Calu3 (cell line): ENCODE data around the gene RPH3AL. TPM values are rescaled to one million over a fixed set of nuclear protein-coding genes. Genes with fewer than 3 reads are reported as not detected.

Experiments used
- BruUV-seq: library from RNA; stranded (reverse); fragments of 400-500 nt; replicated peaks from 2 replicates; lab custom pipeline; 2021; lab: Mats Ljungman, UMichigan
- CTCF ChIA-PET: fragments of 300-600 bp; sonication (Branson Sonifier 250); formaldehyde crosslinking; loops from one replicate; lab custom pipeline; 2022; ENCODE audit warnings: antibody characterized with exemption; lab: Charles Lee
- DNase-seq: peaks from one replicate; pipeline ENCODE4 v3.0.0; 2022
- H3K27ac Mint-ChIP-seq: one replicate; pipeline ENCODE4 v1.8.0; 2022; ENCODE audit warnings: mixed read lengths; ENCODE audit not compliant: unreplicated experiment
- H3K27me3 Mint-ChIP-seq: one replicate; pipeline ENCODE4 v1.8.0; 2022; ENCODE audit warnings: mixed read lengths; ENCODE audit not compliant: unreplicated experiment
- H3K36me3 Mint-ChIP-seq: one replicate; pipeline ENCODE4 v1.8.0; 2022; ENCODE audit warnings: mild to moderate bottlenecking, moderate library complexity, mixed read lengths; ENCODE audit not compliant: insufficient read depth, unreplicated experiment
- H3K4me1 Mint-ChIP-seq: one replicate; pipeline ENCODE4 v1.8.0; 2022; ENCODE audit warnings: mild to moderate bottlenecking, low read depth, mixed read lengths; ENCODE audit not compliant: unreplicated experiment
- H3K4me3 Mint-ChIP-seq: one replicate; pipeline ENCODE4 v1.8.0; 2022; ENCODE audit warnings: mild to moderate bottlenecking, low read depth, moderate library complexity, mixed read lengths; ENCODE audit not compliant: unreplicated experiment
- H3K9me3 Mint-ChIP-seq: one replicate; pipeline ENCODE4 v1.8.0; 2022; ENCODE audit warnings: low read depth, mixed read lengths; ENCODE audit not compliant: unreplicated experiment
- CTCF ChIP-seq: fragments of 200-600 bp; IDR thresholded peaks from one replicate; pipeline ENCODE4 v1.8.0; 2022; ENCODE audit warnings: antibody characterized with exemption; ENCODE audit not compliant: unreplicated experiment
- intact Hi-C: fragments of 100-400 bp; cut with micrococcal nuclease; formaldehyde crosslinking; loops from one replicate; pipeline ENCODE4 v1.10.0; 2022; ENCODE audit not compliant: unreplicated experiment
- total RNA-seq: library from RNA; stranded (reverse); gene quantifications from 2 replicates; pipeline ENCODE4 v1.2.3, GENCODE V29; 2022

The RPH3AL gene
- total RNA-seq, 1 experiment from 2014 or later, result 14.1 TPM

GRCh38 chr17:269616-270514 lies 82.7 kb downstream of the RPH3AL start:
- no peak for DNase-seq
- no peaks in the 10 kb centered on the region for H3K36me3 Mint-ChIP-seq
- intact Hi-C loops, result no loop called here
- BruUV-seq, result no TSS peak
- H3K27ac Mint-ChIP-seq, result no peak overlapping the region
- H3K4me1 Mint-ChIP-seq, result no peaks in the 10 kb centered on the region
- no peaks in the 10 kb centered on the region for H3K9me3 Mint-ChIP-seq
- no peaks in the 10 kb centered on the region for H3K27me3 Mint-ChIP-seq
- CTCF ChIA-PET, result no interaction called here
- H3K4me3 Mint-ChIP-seq, result no peak overlapping the region
- no peak for TF ChIP-seq CTCF

DNA sequence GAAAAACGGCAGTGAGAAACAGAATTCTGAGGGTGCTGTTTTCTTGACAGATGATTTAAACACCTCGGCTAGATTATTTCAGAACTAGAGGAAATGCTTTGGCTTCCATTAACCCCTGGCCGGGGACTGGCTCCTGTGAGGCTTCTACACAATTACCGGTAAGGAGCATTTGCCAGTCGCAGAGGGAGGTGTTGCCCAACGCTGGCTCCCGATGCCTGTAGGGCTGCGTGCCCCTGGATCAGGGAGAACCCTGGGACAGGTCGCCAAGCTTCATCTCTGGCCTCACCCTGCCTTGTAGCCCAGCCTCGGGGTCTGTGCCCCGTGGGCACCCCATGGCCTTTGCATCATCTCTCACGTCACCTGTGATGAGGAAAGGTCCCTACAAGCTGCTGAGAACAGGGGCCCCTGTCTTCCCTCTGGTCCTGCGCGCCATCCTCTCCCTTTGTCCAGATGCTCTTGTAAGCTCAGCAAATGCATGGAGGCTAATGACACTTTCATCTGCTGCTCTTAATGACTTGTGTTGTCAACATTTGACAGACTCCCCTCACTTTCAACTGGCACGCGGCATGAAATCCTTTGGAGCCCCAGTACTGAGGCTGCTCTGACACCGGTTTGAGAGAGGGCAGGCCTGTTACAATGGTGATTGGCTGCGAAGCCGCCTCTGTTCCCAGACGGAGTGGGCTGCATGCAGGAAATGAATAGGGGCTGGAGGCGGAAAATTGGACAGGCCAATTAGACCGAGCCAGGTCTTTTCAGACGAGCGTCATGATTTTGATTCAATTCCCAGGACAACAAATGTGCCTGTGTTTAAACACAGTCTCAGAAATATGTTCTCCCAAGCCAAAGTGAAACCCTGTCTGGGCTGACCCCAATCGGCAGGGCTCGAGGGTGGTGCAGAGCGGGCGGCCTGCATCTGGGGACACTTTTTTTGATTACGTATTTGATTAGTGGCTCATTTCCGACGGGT lies 85.6 kb downstream of the RPH3AL start:
- Mint-ChIP-seq H3K9me3 (no peaks in the 10 kb centered on the region), H3K27me3 (no peaks in the 10 kb centered on the region), H3K27ac (no peak overlapping the region), H3K36me3 (no peaks in the 10 kb centered on the region), H3K4me1 (no peaks in the 10 kb centered on the region), H3K4me3 (no peak overlapping the region)
- intact Hi-C loops, result no loop called here
- no TSS peak for BruUV-seq
- CTCF ChIA-PET, result no interaction called here
- TF ChIP-seq CTCF, result no peak
- no peak for DNase-seq

- Mint-ChIP-seq H3K36me3 (no peaks in the 10 kb centered on the region), H3K9me3 (no peaks in the 10 kb centered on the region), H3K27me3 (no peaks in the 10 kb centered on the region), H3K27ac (no peak overlapping the region), H3K4me1 (no peaks in the 10 kb centered on the region), H3K4me3 (no peak overlapping the region)
- CTCF ChIA-PET, result no interaction called here
- no TSS peak for BruUV-seq
- DNase-seq, result no peak
- intact Hi-C loops, result no loop called here
- no peak for TF ChIP-seq CTCF
Observed at GRCh38 chr17:266219-266618, 86.4 kb downstream of the RPH3AL start.

DNA sequence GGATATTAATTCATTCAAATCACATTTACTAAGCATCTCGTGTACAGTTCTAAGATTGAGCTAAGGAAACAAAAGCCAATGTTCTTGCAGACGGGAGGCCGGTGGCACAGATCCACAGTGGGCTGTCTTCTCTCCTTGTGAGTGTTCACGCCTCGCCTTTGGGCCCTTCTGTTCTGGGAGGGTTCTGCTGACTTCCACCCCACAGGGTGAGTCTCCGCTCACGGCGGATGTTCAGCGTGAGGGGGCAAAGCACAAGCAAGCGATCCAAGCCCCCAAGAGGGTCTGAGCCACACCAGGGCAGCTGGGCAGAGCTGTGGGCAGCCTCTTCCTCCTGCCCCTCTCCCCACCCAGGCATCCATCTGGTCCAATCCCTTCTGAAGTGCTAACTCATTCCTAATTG lies 86.9 kb downstream of the RPH3AL start:
- H3K4me1 Mint-ChIP-seq, result no peaks in the 10 kb centered on the region
- no peak overlapping the region for H3K27ac Mint-ChIP-seq
- intact Hi-C loops, result no loop called here
- CTCF ChIA-PET, result no interaction called here
- H3K27me3 Mint-ChIP-seq, result no peaks in the 10 kb centered on the region
- no peak for TF ChIP-seq CTCF
- DNase-seq, result no peak
- no peaks in the 10 kb centered on the region for H3K9me3 Mint-ChIP-seq
- no peaks in the 10 kb centered on the region for H3K36me3 Mint-ChIP-seq
- BruUV-seq, result no TSS peak
- H3K4me3 Mint-ChIP-seq, result no peak overlapping the region
